ENCODE results near the gene IL17RB. TPM values are rescaled to one million over a fixed set of nuclear protein-coding genes. Genes with fewer than 3 reads are reported as not detected.

The IL17RB gene
- total RNA-seq, 1 experiment from 2014 or later: 2.7 TPM

DNA sequence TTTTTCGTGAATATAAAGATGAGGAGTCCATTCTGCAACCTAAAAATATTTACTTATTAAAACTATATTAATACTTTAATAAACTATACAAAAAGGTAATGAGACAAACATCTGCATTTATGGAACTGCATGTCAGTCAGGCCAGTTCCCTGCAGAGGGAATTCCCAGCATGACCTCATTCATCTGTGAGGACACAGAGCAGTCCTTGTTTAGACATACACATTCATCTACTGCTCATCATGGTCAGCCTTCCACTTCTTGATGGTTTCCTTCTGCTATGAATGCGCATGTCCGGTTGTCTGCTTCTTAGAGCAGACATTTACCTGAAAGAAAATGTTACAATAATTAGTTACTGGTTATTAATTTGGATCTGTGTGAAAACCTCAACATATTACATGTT, 38.9 kb downstream of the IL17RB start:
- in situ Hi-C loops (cut with HindIII; ENCODE audit: low pct_unique_long_range_greater_than_20kb, low sequenced_read_pairs): no loop called here
- DNase-seq (ENCODE audit: low read depth): no peak

DNA sequence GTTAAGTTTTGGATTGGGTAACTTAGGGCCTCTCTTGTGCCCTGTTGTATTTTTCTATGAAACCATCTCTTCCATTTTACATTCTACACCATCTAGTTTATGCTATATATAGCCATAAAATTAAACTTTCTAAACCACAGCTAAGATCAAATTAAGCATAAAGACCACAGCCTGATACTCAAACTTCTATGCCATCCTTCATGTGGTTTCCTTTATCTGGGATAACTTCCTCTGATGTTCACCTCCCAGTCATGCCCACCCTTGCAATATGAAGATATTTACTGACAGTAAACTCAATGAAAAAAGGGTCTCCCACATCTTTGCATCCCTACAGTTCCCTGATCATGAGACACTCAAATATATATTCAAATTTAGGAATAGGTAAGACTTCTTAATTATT, 41.1 kb downstream of the IL17RB start:
- no peak for DNase-seq (ENCODE audit: low read depth)
- in situ Hi-C loops (cut with HindIII; ENCODE audit: low pct_unique_long_range_greater_than_20kb, low sequenced_read_pairs): no loop called here

DNA sequence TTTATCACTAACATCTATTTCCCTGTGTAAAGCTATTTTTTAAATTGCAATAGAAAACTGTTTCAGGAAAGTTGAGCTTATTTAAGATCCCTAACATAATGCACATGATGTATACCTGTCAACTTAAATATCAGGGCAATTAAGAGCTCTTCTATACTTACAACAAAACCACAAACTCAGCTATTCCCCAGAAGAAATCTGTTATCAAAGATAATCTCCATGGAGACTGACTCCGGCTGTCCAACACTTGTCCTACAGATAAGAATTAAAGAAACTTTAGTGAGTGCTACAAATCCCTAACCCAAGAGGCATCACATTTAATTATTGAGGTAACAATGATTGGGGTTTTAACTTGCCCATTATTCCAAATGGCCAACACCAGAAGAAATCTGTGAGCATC, 41.9 kb downstream of the IL17RB start:
- in situ Hi-C loops (cut with HindIII; ENCODE audit: low pct_unique_long_range_greater_than_20kb, low sequenced_read_pairs): no loop called here
- no peak for DNase-seq (ENCODE audit: low read depth)

DNA sequence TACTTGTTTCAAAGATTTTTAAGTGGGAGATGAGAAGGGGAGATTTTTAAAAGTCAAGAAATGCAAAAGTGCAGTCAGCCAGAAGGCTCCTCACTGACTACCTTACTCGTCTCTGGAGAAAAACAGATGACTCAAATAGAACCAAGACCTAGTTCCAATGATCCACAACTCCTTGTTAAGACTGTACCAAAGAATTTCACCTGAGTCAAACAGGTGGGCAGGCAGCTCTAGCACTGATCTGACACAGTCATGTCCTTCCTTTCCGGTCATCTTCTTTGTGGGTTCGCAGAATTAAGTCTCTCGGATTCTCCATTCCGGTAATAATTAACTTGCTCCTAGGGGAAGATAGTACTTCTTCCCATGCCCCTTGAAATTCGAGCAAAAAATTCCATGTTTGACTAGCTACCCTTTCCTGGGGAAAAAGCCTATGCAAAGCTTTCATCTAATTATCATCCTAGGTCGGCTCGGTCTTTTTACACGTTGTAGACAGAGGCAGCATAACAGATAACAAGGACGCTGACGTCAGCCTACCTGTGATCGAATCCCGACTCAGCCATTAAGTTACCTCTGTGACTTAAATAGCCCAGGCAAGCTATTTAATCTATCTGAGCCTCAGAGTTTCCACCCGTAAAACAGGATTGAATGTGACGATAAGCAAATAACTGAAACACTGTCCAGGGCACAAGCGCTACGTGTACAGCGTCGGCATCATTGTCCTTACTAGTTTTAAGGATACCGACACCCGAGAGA, 44.5 kb downstream of the IL17RB start:
- in situ Hi-C loops (cut with HindIII; ENCODE audit: low pct_unique_long_range_greater_than_20kb, low sequenced_read_pairs): no loop called here

DNA sequence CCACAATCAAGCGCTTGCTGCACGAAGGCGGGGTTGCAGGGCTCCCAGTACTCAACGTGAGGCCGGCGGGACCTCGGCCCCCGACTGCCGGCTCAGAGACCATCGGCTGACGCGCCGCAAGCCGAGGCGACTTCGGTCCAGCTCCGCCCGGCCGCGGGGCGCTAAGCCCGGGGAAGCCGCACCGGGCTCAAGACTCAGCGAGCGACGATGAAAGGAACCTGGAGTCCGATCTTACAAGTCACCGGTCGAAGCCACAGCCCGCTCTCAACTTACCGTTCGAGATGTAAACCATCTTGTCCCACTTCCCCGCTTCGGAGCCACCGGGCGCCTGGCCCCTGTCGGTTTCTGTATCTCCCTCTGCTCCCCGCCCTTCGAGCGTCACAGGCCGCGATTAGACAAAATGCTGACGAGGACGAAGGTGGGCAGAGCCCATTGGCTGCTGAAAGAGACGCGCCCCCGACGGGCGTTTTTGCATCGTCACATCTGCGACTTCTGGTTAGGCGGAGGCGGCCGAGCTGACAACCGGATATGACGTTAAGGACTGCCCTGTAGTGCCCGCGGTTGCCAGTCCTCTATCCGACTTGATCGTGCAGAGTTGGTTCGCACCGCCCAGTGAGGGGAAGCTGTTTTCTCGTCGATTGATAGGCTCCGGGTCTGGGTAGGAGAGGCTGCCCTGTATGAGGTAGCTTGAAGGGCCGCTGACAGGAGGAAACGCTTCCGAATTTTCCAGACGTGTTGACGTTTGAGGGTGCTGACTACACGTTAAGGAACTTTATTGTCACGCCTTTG, 45.3 kb downstream of the IL17RB start, which contains the start of gene SELENOK:
Gene SELENOK, minus strand, starts transcription at position 363 of the 789 bp plus-strand sequence.
- peak; percentile 96 for DNase-seq (ENCODE audit: low read depth)
- in situ Hi-C loops (cut with HindIII; ENCODE audit: low pct_unique_long_range_greater_than_20kb, low sequenced_read_pairs): no loop called here

More for the DNA sequence above, 44.5 kb downstream of the IL17RB start:
- peak; percentile 45 for DNase-seq (ENCODE audit: low read depth)

DNA sequence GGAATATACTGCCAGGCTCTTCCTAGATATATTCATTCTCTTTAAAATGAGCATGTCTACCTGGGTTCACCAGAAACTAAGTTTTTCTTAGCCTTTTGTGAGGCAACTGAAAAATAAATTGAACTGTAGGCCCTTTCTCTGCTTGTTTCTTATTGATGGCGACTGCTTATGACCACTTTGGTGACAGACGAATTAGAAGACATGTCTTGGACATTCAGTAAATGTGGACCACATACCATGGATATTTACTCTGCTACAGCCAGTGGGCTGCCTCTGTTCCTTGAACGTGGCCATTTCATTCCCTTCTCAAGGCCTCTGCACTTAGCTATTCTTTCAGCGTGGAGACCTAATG, 45.9 kb downstream of the IL17RB start:
- no peak for DNase-seq (ENCODE audit: low read depth)

DNA sequence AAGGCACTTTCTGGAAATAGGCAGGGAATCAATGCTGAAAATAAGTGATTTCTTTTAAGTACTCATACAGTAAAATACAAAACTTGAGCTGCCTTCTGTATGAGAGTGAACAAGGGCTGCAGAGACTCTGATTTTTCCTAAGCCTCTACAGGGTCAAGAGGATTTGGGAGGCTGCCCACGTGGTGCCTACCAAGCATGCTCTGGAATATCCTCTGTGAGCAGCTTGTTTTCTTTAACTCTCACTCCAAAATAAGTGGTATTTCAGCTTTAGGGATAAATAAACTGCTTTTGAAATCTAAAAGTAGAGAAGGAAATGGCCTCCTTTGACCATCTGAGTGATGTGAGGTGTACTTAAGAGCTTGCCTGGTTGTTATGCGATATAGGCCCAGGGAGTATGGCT, 53.4 kb downstream of the IL17RB start:
- in situ Hi-C loops (cut with HindIII; ENCODE audit: low pct_unique_long_range_greater_than_20kb, low sequenced_read_pairs): no loop called here

More for the DNA sequence above, 45.9 kb downstream of the IL17RB start:
- in situ Hi-C loops (cut with HindIII; ENCODE audit: low pct_unique_long_range_greater_than_20kb, low sequenced_read_pairs): no loop called here

DNA sequence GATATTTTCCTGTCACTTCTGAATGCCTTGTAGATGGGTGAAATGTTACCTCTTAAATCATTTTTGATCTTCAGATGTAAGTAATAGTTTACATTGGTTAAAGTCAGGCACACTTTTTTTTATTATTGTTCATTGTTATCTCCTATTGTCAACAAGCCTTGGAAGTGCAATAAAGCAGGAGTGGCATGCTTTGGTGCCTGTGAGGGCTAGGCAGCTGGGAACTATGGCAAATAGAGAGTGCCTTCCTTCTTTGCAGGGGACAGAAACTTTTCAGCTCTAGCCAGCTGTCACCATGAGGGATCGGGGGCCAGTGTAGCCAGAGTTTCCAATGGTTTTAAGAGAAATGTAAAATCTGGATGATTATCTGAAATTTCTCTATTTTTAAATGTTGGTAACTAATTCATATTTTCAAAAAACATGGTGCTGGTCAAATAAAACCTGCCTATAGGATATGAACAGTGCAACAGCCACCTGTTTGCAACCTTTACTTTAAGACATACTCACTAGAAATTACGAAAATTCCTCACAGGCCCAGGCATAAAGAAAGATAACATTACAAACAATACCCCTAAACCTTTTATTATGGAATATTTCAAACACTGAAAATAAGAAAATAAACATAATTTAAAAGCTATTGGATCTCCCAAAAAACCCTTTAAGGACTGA, 54.4 kb downstream of the IL17RB start:
- no peak for DNase-seq (ENCODE audit: low read depth)
- in situ Hi-C loops (cut with HindIII; ENCODE audit: low pct_unique_long_range_greater_than_20kb, low sequenced_read_pairs): no loop called here

More for the DNA sequence above, 53.4 kb downstream of the IL17RB start:
- DNase-seq (ENCODE audit: low read depth): no peak

DNA sequence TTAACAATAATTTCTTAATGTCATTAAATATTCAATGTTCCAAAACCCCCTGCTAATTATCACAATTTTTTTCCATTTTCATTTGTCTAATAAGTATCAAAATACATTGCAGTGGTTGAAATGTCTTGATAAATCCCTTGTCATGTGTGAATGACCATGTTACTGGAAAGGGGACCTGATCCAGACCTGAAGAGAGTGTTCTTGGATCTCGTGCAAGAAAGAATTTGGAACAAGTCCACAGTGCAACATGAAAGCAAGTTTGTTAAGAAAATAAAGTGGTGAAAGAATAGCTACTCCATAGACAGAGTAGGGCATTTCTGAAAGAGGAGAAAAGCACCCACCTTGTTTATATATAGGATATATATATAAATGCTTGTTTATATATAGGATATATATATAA, 55.7 kb downstream of the IL17RB start:
- no peak for DNase-seq (ENCODE audit: low read depth)
- in situ Hi-C loops (cut with HindIII; ENCODE audit: low pct_unique_long_range_greater_than_20kb, low sequenced_read_pairs): no loop called here

DNA sequence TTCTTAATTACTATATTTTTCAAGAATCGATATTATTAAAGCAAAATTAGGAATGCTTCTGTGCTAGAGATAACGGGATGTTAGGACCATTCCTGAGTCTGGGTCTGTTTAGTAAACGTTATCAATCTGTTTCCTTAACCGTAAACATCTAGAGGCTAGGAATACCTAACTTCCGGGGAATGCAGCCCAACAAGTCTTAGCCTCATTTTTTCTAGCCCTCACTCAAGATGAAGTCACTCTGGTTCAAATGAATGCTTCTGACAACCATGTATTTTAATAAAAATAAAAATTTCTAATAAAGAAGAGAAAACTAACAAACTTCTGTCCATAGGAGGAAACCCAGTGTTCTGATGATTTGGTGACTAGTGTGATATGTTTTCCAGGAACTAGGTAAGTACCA, 56.3 kb downstream of the IL17RB start:
- no peak for DNase-seq (ENCODE audit: low read depth)
- in situ Hi-C loops (cut with HindIII; ENCODE audit: low pct_unique_long_range_greater_than_20kb, low sequenced_read_pairs): no loop called here

DNA sequence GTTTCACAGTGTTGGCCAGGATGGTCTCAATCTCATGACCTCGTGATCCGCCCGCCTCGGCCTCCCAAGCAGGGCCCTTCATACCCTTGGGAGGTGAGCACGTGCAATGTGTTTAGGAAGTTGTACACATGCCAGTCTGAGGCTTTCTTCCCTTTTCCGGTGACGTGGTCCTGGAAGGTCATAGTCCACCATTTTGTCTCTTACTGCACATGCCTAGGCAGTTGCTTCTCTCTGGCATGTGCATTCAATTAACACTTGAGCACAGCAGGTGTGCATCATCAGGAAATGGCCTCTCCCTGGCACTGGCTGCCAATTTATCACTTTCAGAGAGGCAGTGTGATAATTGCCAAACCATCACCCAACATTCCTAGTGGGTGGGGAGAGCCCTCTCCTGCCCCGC, 67.0 kb downstream of the IL17RB start:
- DNase-seq (ENCODE audit: low read depth): no peak
- in situ Hi-C loops (cut with HindIII; ENCODE audit: low pct_unique_long_range_greater_than_20kb, low sequenced_read_pairs): no loop called here

Other genes with a start within 250 kb of the IL17RB start
- gene CHDH, start 149 bp upstream of the IL17RB start, total RNA-seq (2014; rRNA removed; shearing (Covaris generic); ENCODE audit: low replicate concordance): 0.03 and 22.1 TPM in 2 replicates
- 12.3 and 18.5 TPM in 2 replicates for gene ACTR8, start 35.6 kb downstream of the IL17RB start, total RNA-seq (2014; rRNA removed; shearing (Covaris generic); ENCODE audit: low replicate concordance)
- gene SELENOK, start 45.3 kb downstream of the IL17RB start, total RNA-seq (2014; rRNA removed; shearing (Covaris generic); ENCODE audit: low replicate concordance): 49.8 and 65.6 TPM in 2 replicates